Neuronal stem cell (in vitro differentiated cells): ENCODE measurements around the gene TPST2.

Experiments
- DNase-seq: peaks from one replicate; pipeline ENCODE4 v3.0.0-alpha.2; 2013; ENCODE audit warnings: low spot score
- H2AFZ ChIP-seq: one replicate; pipeline ENCODE4 v1.6.1; 2013; ENCODE audit warnings: mild to moderate bottlenecking, low read length, inconsistent platforms
- H2AK5ac ChIP-seq: 2 replicates; pipeline ENCODE4 v1.6.1; 2013; ENCODE audit warnings: low read depth, mild to moderate bottlenecking, inconsistent platforms, low read length, moderate library complexity, mixed read lengths
- H2BK120ac ChIP-seq: 2 replicates; pipeline ENCODE4 v1.6.1; 2013; ENCODE audit warnings: low read depth, mild to moderate bottlenecking, inconsistent platforms, low read length, moderate library complexity, mixed read lengths
- H2BK12ac ChIP-seq: one replicate; pipeline ENCODE4 v1.6.1; 2013; ENCODE audit warnings: low read length, inconsistent platforms
- H2BK15ac ChIP-seq: 2 replicates; pipeline ENCODE4 v1.6.1; 2013; ENCODE audit warnings: mild to moderate bottlenecking, low read length, inconsistent platforms, mixed read lengths
- H2BK5ac ChIP-seq: one replicate; pipeline ENCODE4 v1.6.1; 2013; ENCODE audit warnings: inconsistent platforms, mild to moderate bottlenecking, low read length, moderate library complexity
- H3K14ac ChIP-seq: one replicate; pipeline ENCODE4 v1.6.1; 2013; ENCODE audit warnings: low read length, inconsistent platforms
- H3K18ac ChIP-seq: 2 replicates; pipeline ENCODE4 v1.6.1; 2013; ENCODE audit warnings: low read length, inconsistent platforms
- H3K23ac ChIP-seq: 2 replicates; pipeline ENCODE4 v1.6.1; 2013; ENCODE audit warnings: low read depth, mild to moderate bottlenecking, mixed read lengths, low read length, inconsistent platforms; ENCODE audit not compliant: poor library complexity
- H3K27ac ChIP-seq: replicated peaks from 3 replicates; pipeline ENCODE4 v1.5.1; 2013; ENCODE audit warnings: low read length, inconsistent platforms
- H3K27me3 ChIP-seq, 3 experiments: 2 replicates each; pipeline ENCODE4 v1.6.1; 2013; ENCODE audit warnings: low read length in 3 of 3, mild to moderate bottlenecking in 2 of 3, inconsistent platforms in 1 of 3, low read depth in 1 of 3, mixed read lengths in 1 of 3, moderate library complexity in 1 of 3; ENCODE audit not compliant: control insufficient read depth in 3 of 3, insufficient read depth in 3 of 3
- H3K36me3 ChIP-seq, 2 donors: replicated peaks in 1 of 2; 2 replicates each; pipeline ENCODE4 v1.6.1; 2013; ENCODE audit warnings: low read length in 2 of 2; ENCODE audit not compliant: control insufficient read depth in 2 of 2, insufficient read depth in 2 of 2
- H3K4ac ChIP-seq: 2 replicates; pipeline ENCODE4 v1.6.1; 2013; ENCODE audit warnings: inconsistent platforms, mild to moderate bottlenecking, low read length, moderate library complexity
- H3K4me1 ChIP-seq, 2 donors: 1 replicate in 1 of 2; 2 replicates in 1 of 2; pipeline ENCODE4 v1.6.1; 2013; ENCODE audit warnings: low read length in 2 of 2, low read depth in 1 of 2; ENCODE audit not compliant: control insufficient read depth in 2 of 2, insufficient read depth in 1 of 2
- H3K4me2 ChIP-seq: one replicate; pipeline ENCODE4 v1.6.1; 2013; ENCODE audit warnings: mild to moderate bottlenecking, low read length, inconsistent platforms; ENCODE audit not compliant: insufficient read depth, poor library complexity, severe bottlenecking
- H3K4me3 ChIP-seq, 2 donors: 2 replicates each; pipeline ENCODE4 v1.5.1; 2013; ENCODE audit warnings: low read length in 2 of 2, mild to moderate bottlenecking in 2 of 2, inconsistent platforms in 1 of 2, moderate library complexity in 1 of 2
- H3K79me1 ChIP-seq: one replicate; pipeline ENCODE4 v1.6.1; 2013; ENCODE audit warnings: low read depth, mild to moderate bottlenecking, inconsistent platforms, low read length, moderate library complexity
- H3K9ac ChIP-seq: one replicate; pipeline ENCODE4 v1.6.1; 2013; ENCODE audit warnings: mild to moderate bottlenecking, low read depth, low read length, inconsistent platforms; ENCODE audit not compliant: poor library complexity
- H3K9me3 ChIP-seq, 2 donors: replicated peaks in 1 of 2; 2 replicates each; pipeline versions ENCODE3 to v1.6.1; 2013; ENCODE audit warnings: low read length in 2 of 2, mild to moderate bottlenecking in 2 of 2, inconsistent platforms in 1 of 2, low read depth in 1 of 2, mixed read lengths in 1 of 2, moderate library complexity in 1 of 2; ENCODE audit not compliant: control insufficient read depth in 2 of 2, insufficient read depth in 1 of 2
- H4K8ac ChIP-seq: one replicate; pipeline ENCODE4 v1.6.1; 2013; ENCODE audit warnings: low read depth, mild to moderate bottlenecking, inconsistent platforms, low read length, moderate library complexity
- H4K91ac ChIP-seq: one replicate; pipeline ENCODE4 v1.6.1; 2013; ENCODE audit warnings: low read length, low read depth, mild to moderate bottlenecking, inconsistent platforms; ENCODE audit not compliant: poor library complexity
- WGBS, 2 donors: extraction: QIAGEN DNeasy Blood & Tissue Kit; methylation state at CpG; one replicate each; pipeline ENCODE4 v1.1.7; 2013; ENCODE audit warnings: missing lambda C conversion rate in 2 of 2, mixed read lengths in 1 of 2; ENCODE audit not compliant: insufficient read length in 2 of 2, insufficient replicate concordance in 1 of 2; ENCODE audit errors: extremely low coverage in 2 of 2; 5-methylcytosine and 5-hydroxymethylcytosine counted together

TPST2 gene

DNA sequence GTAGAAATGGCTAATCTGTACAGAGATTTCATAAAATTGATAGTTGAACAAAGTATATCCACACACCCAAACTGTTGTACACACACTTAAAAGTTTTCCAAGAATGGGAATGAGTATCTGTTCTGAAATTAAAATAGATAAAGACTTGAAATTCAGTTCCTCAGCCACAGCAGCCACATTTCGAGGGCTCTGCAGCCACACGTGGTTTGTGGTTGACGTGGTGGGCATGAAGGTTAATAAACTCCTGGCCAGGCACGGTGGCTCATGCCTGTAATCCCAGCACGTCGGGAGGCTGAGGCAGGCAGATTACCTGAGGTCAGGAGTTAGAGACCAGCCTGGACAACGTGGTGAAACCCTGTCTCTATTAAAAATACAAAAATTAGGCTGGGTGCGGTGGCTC lies 24.0 kb downstream of the TPST2 start:
- H3K36me3 ChIP-seq: peaks cover 0 to 24% of the 10 kb centered on the region in 2 donors
- WGBS, 2 donors: no CpG with 5 or more reads among the region's 8 CpGs
- no peak overlapping the region for H3K27ac ChIP-seq
- H3K9ac ChIP-seq: no peak overlapping the region
- H3K14ac ChIP-seq: no peak overlapping the region
- H2BK120ac ChIP-seq: no peak overlapping the region
- no peak overlapping the region for H3K4ac ChIP-seq
- no peak overlapping the region for H2AK5ac ChIP-seq
- H2BK5ac ChIP-seq: no peak overlapping the region
- no peak for DNase-seq
- H2BK15ac ChIP-seq: no peak overlapping the region
- H3K9me3 ChIP-seq: no peaks in the 10 kb centered on the region
- H3K27me3 ChIP-seq: no peaks in the 10 kb centered on the region
- no peak overlapping the region for H3K4me3 ChIP-seq
- peaks cover 4% of the 10 kb centered on the region for H3K79me1 ChIP-seq
- H2AFZ ChIP-seq: no peak overlapping the region
- no peak overlapping the region for H4K8ac ChIP-seq
- H3K4me2 ChIP-seq: no peak overlapping the region
- no peak overlapping the region for H2BK12ac ChIP-seq
- H3K23ac ChIP-seq: no peak overlapping the region
- H4K91ac ChIP-seq: no peak overlapping the region
- H3K4me1 ChIP-seq: peaks cover 19 to 31% of the 10 kb centered on the region in 2 donors
- no peak overlapping the region for H3K18ac ChIP-seq

GRCh38 chr22:26565181-26565580 lies 24.8 kb downstream of the TPST2 start:
- Histone ChIP-seq H2BK12ac (no peak overlapping the region), H2AFZ (no peak overlapping the region), H3K27me3 (no peaks in the 10 kb centered on the region), H3K9me3 (no peaks in the 10 kb centered on the region), H2AK5ac (no peak overlapping the region), H4K91ac (no peak overlapping the region), H3K4ac (no peak overlapping the region), H2BK5ac (no peak overlapping the region), H4K8ac (no peak overlapping the region), H3K4me3 (no peak overlapping the region), H3K18ac (peak overlapping the region; percentile 46), H3K4me2 (no peak overlapping the region), H3K9ac (no peak overlapping the region), H3K23ac (no peak overlapping the region), H2BK15ac (no peak overlapping the region), H3K4me1 (peaks cover 18 to 24% of the 10 kb centered on the region in 2 donors), H2BK120ac (no peak overlapping the region), H3K79me1 (peaks cover 4% of the 10 kb centered on the region), H3K36me3 (peaks cover 0 to 26% of the 10 kb centered on the region in 2 donors), H3K27ac (no peak overlapping the region), H3K14ac (no peak overlapping the region)
- no CpG with 5 or more reads among the region's 6 CpGs for WGBS, 2 donors
- no peak for DNase-seq

GRCh38 chr22:26564672-26565071 lies 25.3 kb downstream of the TPST2 start:
- Histone ChIP-seq H3K9me3 (no peaks in the 10 kb centered on the region), H2BK120ac (no peak overlapping the region), H3K4me3 (no peak overlapping the region), H4K8ac (no peak overlapping the region), H3K4ac (no peak overlapping the region), H3K36me3 (peaks cover 0 to 29% of the 10 kb centered on the region in 2 donors), H3K4me2 (no peak overlapping the region), H2BK12ac (no peak overlapping the region), H2BK5ac (no peak overlapping the region), H2AK5ac (no peak overlapping the region), H3K79me1 (peaks cover 4% of the 10 kb centered on the region), H3K14ac (no peak overlapping the region), H3K23ac (no peak overlapping the region), H2AFZ (no peak overlapping the region), H4K91ac (no peak overlapping the region), H2BK15ac (no peak overlapping the region), H3K18ac (peak overlapping the region; percentile 46), H3K27ac (no peak overlapping the region), H3K27me3 (no peaks in the 10 kb centered on the region), H3K4me1 (peaks cover 17 to 22% of the 10 kb centered on the region in 2 donors), H3K9ac (no peak overlapping the region)
- no peak for DNase-seq
- WGBS, 2 donors: no CpG with 5 or more reads among the region's 3 CpGs

GRCh38 chr22:26564181-26564580 lies 25.8 kb downstream of the TPST2 start:
- Histone ChIP-seq H2AK5ac (no peak overlapping the region), H3K4ac (no peak overlapping the region), H3K9ac (no peak overlapping the region), H2BK12ac (peak overlapping the region; percentile 4), H2BK5ac (no peak overlapping the region), H3K4me3 (no peak overlapping the region), H3K14ac (no peak overlapping the region), H3K4me2 (no peak overlapping the region), H4K91ac (no peak overlapping the region), H3K4me1 (peaks cover 17 to 22% of the 10 kb centered on the region in 2 donors), H3K23ac (no peak overlapping the region), H4K8ac (no peak overlapping the region), H3K27me3 (no peaks in the 10 kb centered on the region), H3K18ac (no peak overlapping the region), H3K9me3 (no peaks in the 10 kb centered on the region), H3K79me1 (peaks cover 4% of the 10 kb centered on the region), H2BK15ac (no peak overlapping the region), H3K27ac (no peak overlapping the region), H2AFZ (no peak overlapping the region), H3K36me3 (peaks cover 0 to 27% of the 10 kb centered on the region in 2 donors), H2BK120ac (no peak overlapping the region)
- no CpG with 5 or more reads among the region's 8 CpGs for WGBS, 2 donors
- DNase-seq: no peak
